Gastroesophageal sphincter (tissue), 4 donors: ENCODE results near the gene OGFOD3. TPM values are rescaled to one million over a fixed set of nuclear protein-coding genes. Genes with fewer than 3 reads are reported as not detected.

ENCODE experiments used
- ATAC-seq: fragments of 150-250 bp; one replicate; pipeline ENCODE4 v1.9.1; 2016; ENCODE audit warnings: mild to moderate bottlenecking, moderate library complexity
- H3K27ac ChIP-seq, 4 donors: fragments of 200-600 bp; sonication (generic) in 3 of 4; 1 replicate in 3 of 4; 2 replicates in 1 of 4; pipeline ENCODE4 v1.5.1; 2016 to 2019
- H3K27me3 ChIP-seq: fragments of 200-600 bp; sonication (generic); one replicate; pipeline ENCODE4 v1.5.1; 2019
- H3K36me3 ChIP-seq, 2 donors: fragments of 200-600 bp; sonication (generic); one replicate each; pipeline ENCODE4 v1.5.1; 2019; ENCODE audit warnings: control low read depth in 1 of 2
- H3K4me1 ChIP-seq, 3 donors: fragments of 200-600 bp; sonication (generic); 1 replicate in 2 of 3; 2 replicates in 1 of 3; pipeline ENCODE4 v1.5.1; 2016 to 2019; ENCODE audit warnings: control low read depth in 2 of 3
- H3K4me3 ChIP-seq, 2 donors: fragments of 200-600 bp; sonication (generic); one replicate each; pipeline ENCODE4 v1.5.1; 2019; ENCODE audit warnings: mild to moderate bottlenecking in 1 of 2, moderate library complexity in 1 of 2
- H3K9me3 ChIP-seq, 3 donors: fragments of 200-600 bp; sonication (generic); one replicate each; pipeline ENCODE4 v1.5.1; 2017 to 2019; ENCODE audit warnings: control low read depth in 2 of 3
- EP300 ChIP-seq: sonication (generic); formaldehyde crosslinking; IDR thresholded peaks from one replicate; pipeline ENCODE4 v1.6.1; 2017; ENCODE audit warnings: antibody characterized with exemption, mild to moderate bottlenecking
- POLR2A ChIP-seq, 2 donors: fragments of 450-650 bp; IDR thresholded peaks; one replicate each; pipeline ENCODE4 v1.6.1; 2017; ENCODE audit warnings: antibody characterized with exemption in 2 of 2, mild to moderate bottlenecking in 2 of 2, moderate library complexity in 1 of 2
- POLR2AphosphoS5 ChIP-seq: sonication (generic); formaldehyde crosslinking; IDR thresholded peaks from one replicate; pipeline ENCODE4 v1.6.1; 2017; ENCODE audit warnings: antibody characterized with exemption
- WGBS, 2 donors: methylation state at CpG; one replicate each; pipeline ENCODE4 v1.1.5; 2018; ENCODE audit warnings: low coverage in 1 of 2; 5-methylcytosine and 5-hydroxymethylcytosine counted together
- total RNA-seq, 4 donors: library from RNA; depleted of rRNA; stranded (reverse); fragments of >200 nt; gene quantifications; one replicate each; pipeline ENCODE4 v1.1.0, GENCODE V29; 2016
- TF ChIP-seq, protein P1 (sequence below), 4 experiments: fragments of 200-600 bp in 2 of 4; fragments of 450-650 bp in 2 of 4; sonication (generic) in 1 of 4; IDR thresholded peaks; one replicate each; pipeline ENCODE4 v1.5.1; 2017 to 2019; ENCODE audit warnings: antibody characterized with exemption in 4 of 4, mild to moderate bottlenecking in 2 of 4, moderate library complexity in 2 of 4

The OGFOD3 gene
- total RNA-seq, 4 donors from 2014 or later, result 26.4 to 39.5 (median 28.8) TPM

DNA sequence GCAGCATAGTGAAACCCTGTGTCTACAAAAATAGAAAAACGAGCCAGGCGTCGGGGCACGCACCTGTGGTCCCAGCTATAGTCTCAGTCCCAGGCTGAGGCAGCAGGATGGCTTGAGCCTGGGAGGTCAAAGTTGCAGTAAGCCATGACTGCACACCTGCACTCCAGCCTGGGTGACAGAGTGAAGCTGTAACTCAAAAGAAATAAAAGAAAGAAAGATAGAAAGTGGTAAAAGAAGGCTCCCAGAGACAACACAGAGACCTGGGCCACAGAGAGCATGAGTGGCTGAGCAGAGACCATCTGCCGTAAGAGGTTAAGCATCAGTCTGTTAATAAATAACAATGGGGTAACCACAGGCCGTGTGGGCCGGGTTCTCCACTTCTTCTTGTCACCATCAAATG is 15.5 kb downstream of the OGFOD3 start:
- H3K4me1 ChIP-seq, result peaks cover 0 to 21% (median 7%) of the 10 kb centered on the region in 3 donors
- peaks cover 0 to 92% of the 10 kb centered on the region in 2 donors for H3K36me3 ChIP-seq
- no peak for ATAC-seq
- WGBS, 2 donors, result 80 to 84% methylated on average over 1 to 7 of the region's 7 CpGs
- H3K27ac ChIP-seq, result no peak overlapping the region
- TF ChIP-seq POLR2AphosphoS5, result no peak
- TF ChIP-seq EP300, result no peak
- TF ChIP-seq, protein P1, sequence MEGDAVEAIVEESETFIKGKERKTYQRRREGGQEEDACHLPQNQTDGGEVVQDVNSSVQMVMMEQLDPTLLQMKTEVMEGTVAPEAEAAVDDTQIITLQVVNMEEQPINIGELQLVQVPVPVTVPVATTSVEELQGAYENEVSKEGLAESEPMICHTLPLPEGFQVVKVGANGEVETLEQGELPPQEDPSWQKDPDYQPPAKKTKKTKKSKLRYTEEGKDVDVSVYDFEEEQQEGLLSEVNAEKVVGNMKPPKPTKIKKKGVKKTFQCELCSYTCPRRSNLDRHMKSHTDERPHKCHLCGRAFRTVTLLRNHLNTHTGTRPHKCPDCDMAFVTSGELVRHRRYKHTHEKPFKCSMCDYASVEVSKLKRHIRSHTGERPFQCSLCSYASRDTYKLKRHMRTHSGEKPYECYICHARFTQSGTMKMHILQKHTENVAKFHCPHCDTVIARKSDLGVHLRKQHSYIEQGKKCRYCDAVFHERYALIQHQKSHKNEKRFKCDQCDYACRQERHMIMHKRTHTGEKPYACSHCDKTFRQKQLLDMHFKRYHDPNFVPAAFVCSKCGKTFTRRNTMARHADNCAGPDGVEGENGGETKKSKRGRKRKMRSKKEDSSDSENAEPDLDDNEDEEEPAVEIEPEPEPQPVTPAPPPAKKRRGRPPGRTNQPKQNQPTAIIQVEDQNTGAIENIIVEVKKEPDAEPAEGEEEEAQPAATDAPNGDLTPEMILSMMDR (IDR thresholded peaks at IDR 0.05), result no peak
- TF ChIP-seq POLR2A (IDR thresholded peaks at IDR 0.05), result no peak
- no peaks in the 10 kb centered on the region for H3K27me3 ChIP-seq
- no peaks in the 10 kb centered on the region for H3K9me3 ChIP-seq
- H3K4me3 ChIP-seq, result no peak overlapping the region

DNA sequence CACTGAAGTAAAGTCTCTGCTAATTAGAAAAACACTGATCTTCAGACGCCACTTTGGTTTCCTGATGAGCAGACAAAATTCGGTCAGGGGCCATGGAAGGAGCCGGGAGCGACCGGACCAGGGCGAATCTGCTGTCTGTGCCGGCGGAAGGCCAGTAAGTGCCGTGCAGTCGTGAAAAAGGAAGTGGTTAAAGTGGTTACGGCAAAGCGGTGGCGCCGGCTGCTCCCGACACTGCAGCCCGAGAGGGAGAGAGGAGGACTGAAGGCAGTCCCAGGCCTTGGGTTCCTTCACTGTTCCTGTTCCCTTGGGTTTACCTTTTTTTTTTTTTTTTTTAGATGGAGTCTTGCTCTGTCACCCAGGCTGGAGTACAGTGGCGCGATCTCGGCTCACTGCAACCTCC is 17.6 kb downstream of the OGFOD3 start:
- TF ChIP-seq POLR2A (IDR thresholded peaks at IDR 0.05), result no peak
- TF ChIP-seq, protein P1 (IDR thresholded peaks at IDR 0.05), result no peak
- no peak for TF ChIP-seq EP300
- H3K27me3 ChIP-seq, result no peaks in the 10 kb centered on the region
- no peak overlapping the region for H3K27ac ChIP-seq
- no peak for ATAC-seq
- H3K9me3 ChIP-seq, result no peaks in the 10 kb centered on the region
- peaks cover 0 to 88% of the 10 kb centered on the region in 2 donors for H3K36me3 ChIP-seq
- no peak overlapping the region for H3K4me3 ChIP-seq
- WGBS, 2 donors, result 79 to 93% methylated on average over 11 of the region's 19 CpGs
- peaks cover 0 to 33% (median 7%) of the 10 kb centered on the region in 3 donors for H3K4me1 ChIP-seq

DNA sequence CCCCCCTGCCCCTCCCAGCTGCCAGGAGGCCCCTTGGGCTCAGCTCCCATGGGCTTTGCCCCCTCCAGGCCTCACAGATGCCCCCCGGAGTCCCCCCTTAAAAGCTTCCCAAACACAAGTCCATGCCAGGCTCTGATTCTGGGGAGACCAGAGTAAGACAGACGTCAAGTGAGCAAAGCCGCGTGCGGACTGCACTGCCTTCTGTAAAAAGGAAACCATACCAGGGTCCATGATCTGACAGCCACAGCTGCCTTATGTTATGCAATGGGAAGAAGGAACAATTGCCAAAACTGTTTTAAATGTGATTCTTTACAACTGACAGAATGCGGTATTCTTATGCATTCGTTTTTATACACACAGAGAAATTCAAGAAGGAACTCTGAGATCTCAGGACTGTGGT is 18.2 kb downstream of the OGFOD3 start:
- WGBS, 2 donors, result 46 to 50% methylated on average over 2 of the region's 7 CpGs
- Histone ChIP-seq H3K27me3 (no peaks in the 10 kb centered on the region), H3K36me3 (peaks cover 0 to 85% of the 10 kb centered on the region in 2 donors), H3K4me1 (peaks cover 0 to 33% (median 7%) of the 10 kb centered on the region in 3 donors), H3K4me3 (no peak overlapping the region), H3K27ac (peak overlapping the region in 3 of 4 donors; percentile 4 to 49 (median 31)), H3K9me3 (no peaks in the 10 kb centered on the region)
- no peak for ATAC-seq
- TF ChIP-seq POLR2AphosphoS5 (no peak), POLR2A (IDR thresholded peaks at IDR 0.05) (no peak), EP300 (no peak)
- TF ChIP-seq, protein P1 (IDR thresholded peaks at IDR 0.05), result no peak

DNA sequence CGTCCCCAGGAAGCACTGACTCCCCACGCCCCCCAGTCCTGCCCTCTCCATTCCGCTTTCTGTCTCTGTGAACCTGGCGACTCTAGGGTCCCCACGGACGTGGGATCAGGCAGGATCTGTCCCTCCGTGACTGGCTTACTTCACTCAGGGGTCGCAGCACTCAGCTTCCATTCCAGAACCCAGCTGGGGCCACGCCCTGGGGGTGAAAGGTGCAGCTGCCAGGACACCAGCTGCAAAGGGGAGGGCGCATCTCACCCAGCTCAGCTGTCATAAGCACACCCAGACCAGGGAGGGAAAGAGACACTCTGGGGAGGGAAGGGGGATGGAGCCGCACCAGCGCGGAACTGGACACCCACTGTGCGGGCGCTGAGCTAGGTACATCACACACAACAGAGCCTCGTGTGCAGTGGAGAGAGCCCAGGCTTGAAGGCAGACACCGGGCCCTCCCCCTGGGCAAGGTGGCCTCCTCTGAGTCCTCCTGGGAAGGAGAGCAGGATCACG is 18.7 kb downstream of the OGFOD3 start:
- Histone ChIP-seq H3K27me3 (no peaks in the 10 kb centered on the region), H3K27ac (peak overlapping the region in 3 of 4 donors; percentile 4 to 49 (median 31)), H3K36me3 (peaks cover 0 to 85% of the 10 kb centered on the region in 2 donors), H3K4me1 (peaks cover 0 to 33% (median 7%) of the 10 kb centered on the region in 3 donors), H3K4me3 (no peak overlapping the region), H3K9me3 (no peaks in the 10 kb centered on the region)
- TF ChIP-seq, protein P1 (IDR thresholded peaks at IDR 0.05), result no peak
- TF ChIP-seq EP300 (no peak), POLR2AphosphoS5 (no peak), POLR2A (IDR thresholded peaks at IDR 0.05) (no peak)
- WGBS, 2 donors, result 82 to 84% methylated on average over 4 to 7 of the region's 18 CpGs
- ATAC-seq, result no peak

DNA sequence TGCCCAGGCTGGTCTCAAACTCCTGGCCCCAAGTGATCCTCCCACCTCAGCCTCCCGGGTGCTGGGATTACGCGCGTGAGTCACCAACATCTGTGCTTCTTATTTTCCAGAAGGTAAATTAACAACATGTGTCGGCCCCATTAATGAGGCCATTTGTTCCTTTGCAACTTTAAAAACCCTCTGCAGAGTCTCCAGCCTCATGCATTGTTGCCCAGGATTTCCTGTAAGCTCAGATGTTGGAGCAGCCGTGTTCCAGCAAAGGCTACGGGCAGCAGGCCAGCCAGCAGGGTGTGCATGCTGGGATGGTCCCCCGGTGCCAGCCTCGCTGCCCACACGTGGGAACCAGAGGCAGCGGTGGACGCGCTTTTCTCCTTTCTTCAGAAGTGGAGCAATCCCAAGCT is 19.3 kb downstream of the OGFOD3 start:
- TF ChIP-seq, protein P1 (IDR thresholded peaks at IDR 0.05), result no peak
- peak; percentile 10 for TF ChIP-seq POLR2AphosphoS5
- H3K27me3 ChIP-seq, result no peaks in the 10 kb centered on the region
- peak overlapping the region in 1 of 4 donors; percentile 49 for H3K27ac ChIP-seq
- H3K36me3 ChIP-seq, result peaks cover 0 to 85% of the 10 kb centered on the region in 2 donors
- peak; percentile 20 for ATAC-seq
- H3K9me3 ChIP-seq, result no peaks in the 10 kb centered on the region
- 49 to 60% methylated on average over 3 to 8 of the region's 13 CpGs for WGBS, 2 donors
- peaks cover 0 to 33% (median 7%) of the 10 kb centered on the region in 3 donors for H3K4me1 ChIP-seq
- H3K4me3 ChIP-seq, result no peak overlapping the region
